ENCODE data around the gene BMI1. TPM values are rescaled to one million over a fixed set of nuclear protein-coding genes. Genes with fewer than 3 reads are reported as not detected.
A peak's percentile ranks its signal among the peaks of the same experiment; 100 is the strongest.

BMI1 gene
- total and polyA plus RNA-seq, 2 donors (not counting 3 experiments of a cell fraction or from before 2014, with no cell fraction given), result 12.0 to 25.1 TPM

- peak overlapping the region; percentile 63 for H3K27ac ChIP-seq (ENCODE audit: insufficient read depth, low read depth, low read length)
- TF ChIP-seq FOS (IDR thresholded peaks at IDR 0.05; ENCODE audit: borderline replicate concordance, insufficient read depth, low read length) (no peak), JUN (IDR thresholded peaks at IDR 0.05; ENCODE audit: borderline replicate concordance, insufficient read depth, insufficient read length, low read depth) (no peak), EZH2 (IDR thresholded peaks at IDR 0.05; ENCODE audit: borderline replicate concordance, low read depth, low read length, severe bottlenecking) (no peak), POLR2AphosphoS5 (IDR thresholded peaks at IDR 0.05; ENCODE audit: insufficient read depth, low read depth, low read length) (peak; percentile 44), POLR2A (IDR thresholded peaks at IDR 0.05; ENCODE audit: low read depth, low read length) (peak; percentile 31), GATA2 (IDR thresholded peaks at IDR 0.05; ENCODE audit: insufficient read depth, insufficient read length, low read depth, low read length) (no peak), MYC (IDR thresholded peaks at IDR 0.05; ENCODE audit: low read depth, low read length) (no peak), MAX (IDR thresholded peaks at IDR 0.05; ENCODE audit: insufficient read depth, insufficient read length) (no peak)
- TF ChIP-seq, protein P1, sequence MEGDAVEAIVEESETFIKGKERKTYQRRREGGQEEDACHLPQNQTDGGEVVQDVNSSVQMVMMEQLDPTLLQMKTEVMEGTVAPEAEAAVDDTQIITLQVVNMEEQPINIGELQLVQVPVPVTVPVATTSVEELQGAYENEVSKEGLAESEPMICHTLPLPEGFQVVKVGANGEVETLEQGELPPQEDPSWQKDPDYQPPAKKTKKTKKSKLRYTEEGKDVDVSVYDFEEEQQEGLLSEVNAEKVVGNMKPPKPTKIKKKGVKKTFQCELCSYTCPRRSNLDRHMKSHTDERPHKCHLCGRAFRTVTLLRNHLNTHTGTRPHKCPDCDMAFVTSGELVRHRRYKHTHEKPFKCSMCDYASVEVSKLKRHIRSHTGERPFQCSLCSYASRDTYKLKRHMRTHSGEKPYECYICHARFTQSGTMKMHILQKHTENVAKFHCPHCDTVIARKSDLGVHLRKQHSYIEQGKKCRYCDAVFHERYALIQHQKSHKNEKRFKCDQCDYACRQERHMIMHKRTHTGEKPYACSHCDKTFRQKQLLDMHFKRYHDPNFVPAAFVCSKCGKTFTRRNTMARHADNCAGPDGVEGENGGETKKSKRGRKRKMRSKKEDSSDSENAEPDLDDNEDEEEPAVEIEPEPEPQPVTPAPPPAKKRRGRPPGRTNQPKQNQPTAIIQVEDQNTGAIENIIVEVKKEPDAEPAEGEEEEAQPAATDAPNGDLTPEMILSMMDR (IDR thresholded peaks at IDR 0.05; ENCODE audit: extremely low read depth in 1 of 2, insufficient read depth in 1 of 2, low read depth in 1 of 2, low read length in 2 of 2), result no peak
- FAIRE-seq (peak; percentile 69), DNase-seq (ENCODE audit: low read depth, low spot score) (peak; percentile 91)
- H3K36me3 ChIP-seq (ENCODE audit: control insufficient read depth in 2 of 2, extremely low read depth in 1 of 2, insufficient read depth in 2 of 2, low read length in 2 of 2), result no peaks in the 10 kb centered on the region
- ChIA-PET POLR2A (interaction anchor here (0.9 to 1.8 kb wide), 7 partner anchors 24 to 814 kb away, joined by 3 to 8 read pairs (median 4); partner anchors contain the start of gene COMMD3), CTCF (interaction anchor here (0.8 to 1.5 kb wide), 13 partner anchors 9 to 844 kb away, joined by 3 to 9 read pairs (median 4); partner anchors contain the start of gene COMMD3)
- H3K4me2 ChIP-seq (ENCODE audit: insufficient read depth, low read length), result peak overlapping the region; percentile 93
- no peaks in the 10 kb centered on the region for H3K79me2 ChIP-seq (ENCODE audit: control insufficient read depth, insufficient read depth, low read length)
- TSS peak; percentile 72 for BruUV-seq (replicated peaks)
- intact Hi-C loops (cut with micrococcal nuclease) (loop anchor here (1.0 to 5.0 kb wide), 5 partner anchors 19 to 843 kb away; partner anchors contain the start of genes BMI1 and COMMD3), dilution Hi-C loops (cut with MboI; ENCODE audit: extremely low pct_ligation_motif_present, low sequenced_read_pairs) (no loop called here)
- H4K20me1 ChIP-seq (replicated peaks; ENCODE audit: control insufficient read depth, extremely low read depth, insufficient read depth, low read length), result no peaks in the 10 kb centered on the region
- H3K9me3 ChIP-seq (replicated peaks; ENCODE audit: control insufficient read depth, insufficient read depth, low read length), result no peaks in the 10 kb centered on the region
- H2AFZ ChIP-seq (ENCODE audit: low read depth, low read length), result peak overlapping the region; percentile 94
- H3K27me3 ChIP-seq (ENCODE audit: control insufficient read depth in 2 of 2, insufficient read depth in 2 of 2, low read length in 2 of 2), result peaks cover 72 to 90% of the 10 kb centered on the region in 2 experiments
- peak overlapping the region; percentile 78 to 81 (median 80) for H3K4me3 ChIP-seq (replicated peaks in 1 of 3; ENCODE audit: insufficient read depth in 1 of 3, low read depth in 1 of 3, low read length in 3 of 3)
- H3K9ac ChIP-seq (replicated peaks; ENCODE audit: extremely low read depth, insufficient read depth, low read length), result peak overlapping the region; percentile 86
- H3K9me1 ChIP-seq (replicated peaks; ENCODE audit: control insufficient read depth, extremely low read depth, insufficient read depth, low read length), result no peaks in the 10 kb centered on the region
- H3K4me1 ChIP-seq (ENCODE audit: control insufficient read depth, extremely low read depth, insufficient read depth, low read length), result peaks cover 13% of the 10 kb centered on the region
Measured at GRCh38 chr10:22340329-22341189, 19.7 kb downstream of the BMI1 start.

Data from endothelial cell of umbilical vein (primary cell).